Measurements from ENCODE around the gene SARNP. TPM values are rescaled to one million over a fixed set of nuclear protein-coding genes. Genes with fewer than 3 reads are reported as not detected.

SARNP gene
- total RNA-seq, 1 donor from 2014 or later: 266 TPM

DNA sequence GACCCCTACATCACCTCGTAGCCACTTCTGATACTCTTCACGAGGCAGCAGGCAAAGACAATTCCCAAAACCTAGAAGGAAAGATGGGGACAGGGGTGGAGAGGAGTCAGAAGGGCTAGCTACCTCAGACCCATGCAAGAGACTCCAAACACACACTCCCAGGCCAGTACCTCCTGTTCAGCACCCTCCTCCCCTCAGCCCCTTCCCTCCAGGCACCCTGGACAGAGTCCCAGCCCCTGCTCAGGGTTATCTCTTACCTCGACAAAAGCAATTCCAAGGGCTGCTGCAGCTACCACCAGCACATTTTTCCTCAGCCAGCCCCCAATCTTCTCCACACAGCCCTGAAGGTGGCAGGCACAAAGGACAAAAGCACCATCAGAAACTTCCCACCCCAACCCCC is 92.0 kb downstream of the SARNP start:
- no peak overlapping the region for H3K4me2 ChIP-seq
- H3K4me3 Mint-ChIP-seq: peak overlapping the region; percentile 71
- H3K36me3 ChIP-seq: no peaks in the 10 kb centered on the region
- H3K4me3 ChIP-seq: no peak overlapping the region
- H3F3A ChIP-seq (ENCODE audit: low read depth): peaks cover 45% of the 10 kb centered on the region
- no peak overlapping the region for H2AFZ ChIP-seq (replicated peaks)
- H3K36me3 Mint-ChIP-seq: peaks cover 14% of the 10 kb centered on the region
- H4K20me1 ChIP-seq (ENCODE audit: low read depth): peaks cover 21% of the 10 kb centered on the region
- peaks cover 23% of the 10 kb centered on the region for H3K79me2 ChIP-seq (ENCODE audit: low read depth)
- peaks cover 37% of the 10 kb centered on the region for H3K4me1 Mint-ChIP-seq
- no peaks in the 10 kb centered on the region for H3K27me3 ChIP-seq
- H3K9me3 Mint-ChIP-seq: no peaks in the 10 kb centered on the region
- H3K4me1 ChIP-seq: peaks cover 16% of the 10 kb centered on the region
- TF ChIP-seq, protein P1, sequence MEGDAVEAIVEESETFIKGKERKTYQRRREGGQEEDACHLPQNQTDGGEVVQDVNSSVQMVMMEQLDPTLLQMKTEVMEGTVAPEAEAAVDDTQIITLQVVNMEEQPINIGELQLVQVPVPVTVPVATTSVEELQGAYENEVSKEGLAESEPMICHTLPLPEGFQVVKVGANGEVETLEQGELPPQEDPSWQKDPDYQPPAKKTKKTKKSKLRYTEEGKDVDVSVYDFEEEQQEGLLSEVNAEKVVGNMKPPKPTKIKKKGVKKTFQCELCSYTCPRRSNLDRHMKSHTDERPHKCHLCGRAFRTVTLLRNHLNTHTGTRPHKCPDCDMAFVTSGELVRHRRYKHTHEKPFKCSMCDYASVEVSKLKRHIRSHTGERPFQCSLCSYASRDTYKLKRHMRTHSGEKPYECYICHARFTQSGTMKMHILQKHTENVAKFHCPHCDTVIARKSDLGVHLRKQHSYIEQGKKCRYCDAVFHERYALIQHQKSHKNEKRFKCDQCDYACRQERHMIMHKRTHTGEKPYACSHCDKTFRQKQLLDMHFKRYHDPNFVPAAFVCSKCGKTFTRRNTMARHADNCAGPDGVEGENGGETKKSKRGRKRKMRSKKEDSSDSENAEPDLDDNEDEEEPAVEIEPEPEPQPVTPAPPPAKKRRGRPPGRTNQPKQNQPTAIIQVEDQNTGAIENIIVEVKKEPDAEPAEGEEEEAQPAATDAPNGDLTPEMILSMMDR (IDR thresholded peaks at IDR 0.05): no peak
- TF ChIP-seq EZH2 (IDR thresholded peaks at IDR 0.05) (no peak), EZH2phosphoT487 (IDR thresholded peaks at IDR 0.05) (no peak)
- H3K27ac Mint-ChIP-seq: no peak overlapping the region
- H3K9ac ChIP-seq: no peak overlapping the region
- no peak overlapping the region for H3K27ac ChIP-seq
- no peaks in the 10 kb centered on the region for H3K9me3 ChIP-seq (ENCODE audit: low read depth)
- DNase-seq (ENCODE audit: low spot score): no peak
- H3K27me3 Mint-ChIP-seq (ENCODE audit: insufficient read depth, low read depth): peaks cover 6% of the 10 kb centered on the region

DNA sequence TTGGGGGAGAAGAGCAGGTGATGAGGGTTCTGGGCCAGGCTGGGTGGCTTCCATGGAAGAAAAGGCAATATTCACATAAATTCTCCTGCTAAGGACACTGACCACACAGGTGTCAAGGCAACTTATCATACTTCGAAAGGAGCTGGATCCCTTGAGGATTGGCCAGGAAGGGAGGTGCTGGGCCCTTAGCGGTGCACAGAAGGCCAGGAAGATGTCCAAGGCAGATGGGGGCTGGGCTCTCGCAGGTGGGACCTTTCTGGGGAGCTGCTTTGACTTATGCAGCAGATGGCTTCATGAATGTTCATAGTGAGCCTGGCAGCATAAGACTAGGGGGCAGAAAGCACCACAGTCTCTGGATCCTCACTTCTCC is 92.6 kb downstream of the SARNP start:
- no peaks in the 10 kb centered on the region for H3K9me3 ChIP-seq (ENCODE audit: low read depth)
- Mint-ChIP-seq H3K9me3 (no peaks in the 10 kb centered on the region), H3K27ac (no peak overlapping the region), H3K4me1 (peaks cover 30% of the 10 kb centered on the region), H3K36me3 (peaks cover 14% of the 10 kb centered on the region), H3K27me3 (ENCODE audit: insufficient read depth, low read depth) (peaks cover 9% of the 10 kb centered on the region), H3K4me3 (peak overlapping the region; percentile 28)
- peaks cover 39% of the 10 kb centered on the region for H3F3A ChIP-seq (ENCODE audit: low read depth)
- no peak overlapping the region for H3K4me3 ChIP-seq
- H3K4me2 ChIP-seq: no peak overlapping the region
- H4K20me1 ChIP-seq (ENCODE audit: low read depth): peaks cover 19% of the 10 kb centered on the region
- DNase-seq (ENCODE audit: low spot score): no peak
- H3K4me1 ChIP-seq: peaks cover 9% of the 10 kb centered on the region
- no peak overlapping the region for H3K9ac ChIP-seq
- H3K27ac ChIP-seq: no peak overlapping the region
- H3K36me3 ChIP-seq: no peaks in the 10 kb centered on the region
- H3K79me2 ChIP-seq (ENCODE audit: low read depth): peaks cover 23% of the 10 kb centered on the region
- no peak overlapping the region for H2AFZ ChIP-seq (replicated peaks)
- H3K27me3 ChIP-seq: no peaks in the 10 kb centered on the region
- TF ChIP-seq EZH2phosphoT487 (IDR thresholded peaks at IDR 0.05): no peak

DNA sequence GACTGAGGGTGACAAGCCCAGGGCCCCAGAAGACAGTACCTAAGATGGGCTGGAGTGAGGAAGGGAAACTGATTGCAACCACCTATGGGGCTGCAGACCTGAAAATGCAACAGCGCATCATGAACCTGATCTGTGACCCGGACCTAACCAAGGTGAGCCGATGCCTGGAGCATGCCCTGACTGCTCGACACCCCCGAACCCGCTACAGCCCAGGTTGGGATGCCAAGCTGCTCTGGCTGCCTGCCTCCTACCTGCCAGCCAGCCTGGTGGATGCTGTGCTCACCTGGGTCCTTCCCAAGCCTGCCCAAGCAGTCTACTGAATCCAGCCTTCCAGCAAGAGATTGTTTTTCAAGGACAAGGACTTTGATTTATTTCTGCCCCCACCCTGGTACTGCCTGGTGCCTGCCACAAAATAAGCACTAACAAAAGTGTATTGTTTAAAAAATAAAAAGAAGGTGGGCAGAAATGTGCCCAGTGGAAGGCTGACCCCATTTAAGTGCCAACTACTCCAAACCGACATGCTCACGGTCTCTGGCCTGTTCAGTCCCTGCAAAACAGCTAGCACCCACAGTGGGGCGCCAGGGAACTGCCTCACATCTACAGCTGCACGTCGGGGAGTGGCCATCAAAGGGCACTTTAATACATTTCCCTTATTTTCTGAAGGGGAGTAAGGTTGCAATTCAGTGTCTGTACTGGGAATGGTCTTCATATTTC is 93.1 kb downstream of the SARNP start:
- H2AFZ ChIP-seq (replicated peaks): no peak overlapping the region
- peaks cover 31% of the 10 kb centered on the region for H3K4me1 Mint-ChIP-seq

More for the DNA sequence above, 93.1 kb downstream of the SARNP start:
- H3K36me3 ChIP-seq: no peaks in the 10 kb centered on the region
- Mint-ChIP-seq H3K36me3 (peaks cover 14% of the 10 kb centered on the region), H3K4me3 (peak overlapping the region; percentile 53), H3K9me3 (no peaks in the 10 kb centered on the region), H3K27ac (no peak overlapping the region), H3K27me3 (ENCODE audit: insufficient read depth, low read depth) (peaks cover 6% of the 10 kb centered on the region)
- TF ChIP-seq, protein P1 (IDR thresholded peaks at IDR 0.05): peak; percentile 69
- no peak for TF ChIP-seq EZH2phosphoT487 (IDR thresholded peaks at IDR 0.05)
- peaks cover 10% of the 10 kb centered on the region for H3K4me1 ChIP-seq
- no peak overlapping the region for H3K4me3 ChIP-seq
- DNase-seq (ENCODE audit: low spot score): peak; percentile 71
- H3K4me2 ChIP-seq: no peak overlapping the region
- H3K27me3 ChIP-seq: no peaks in the 10 kb centered on the region
- H4K20me1 ChIP-seq (ENCODE audit: low read depth): peaks cover 19% of the 10 kb centered on the region
- H3K9me3 ChIP-seq (ENCODE audit: low read depth): no peaks in the 10 kb centered on the region
- H3K27ac ChIP-seq: no peak overlapping the region
- peaks cover 23% of the 10 kb centered on the region for H3K79me2 ChIP-seq (ENCODE audit: low read depth)
- H3K9ac ChIP-seq: no peak overlapping the region
- peaks cover 33% of the 10 kb centered on the region for H3F3A ChIP-seq (ENCODE audit: low read depth)
